Activated CD8-positive, alpha-beta T cell treated with anti-CD3 and anti-CD28 coated beads, Interleukin-2, amount 10 ng/mL, durations not matched to agents 7 days and 5 days (primary cell): ENCODE results near the gene SGO2. TPM values are rescaled to one million over a fixed set of nuclear protein-coding genes. Genes with fewer than 3 reads are reported as not detected.
A peak's percentile ranks its signal among the peaks of the same experiment; 100 is the strongest.

Experiments used
- ATAC-seq: fragments of 150-1000 bp; cut with Tn5 transposase; one replicate; pipeline ENCODE4 v1.10.0; 2021; ENCODE audit warnings: moderate library complexity
- CTCF ChIA-PET: fragments of 350-600 bp; sonication (Branson Sonifier 250); formaldehyde crosslinking; loops from one replicate; lab custom pipeline; 2021; ENCODE audit warnings: antibody characterized with exemption; lab: Charles Lee
- POLR2A ChIA-PET: fragments of 350-600 bp; sonication (Branson Sonifier 250); formaldehyde crosslinking; loops from one replicate; lab custom pipeline; 2021; ENCODE audit warnings: antibody characterized with exemption; lab: Charles Lee
- DNase-seq: peaks from one replicate; pipeline ENCODE4 v3.0.0-alpha.2; 2020
- H3K27ac Mint-ChIP-seq: one replicate; pipeline ENCODE4 v1.8.0; 2021; ENCODE audit warnings: mild to moderate bottlenecking, mixed read lengths
- H3K27me3 Mint-ChIP-seq: one replicate; pipeline ENCODE4 v1.8.0; 2021; ENCODE audit warnings: low read depth, mixed read lengths
- H3K36me3 Mint-ChIP-seq: one replicate; pipeline ENCODE4 v1.8.0; 2021; ENCODE audit warnings: low read depth, mixed read lengths
- H3K4me1 Mint-ChIP-seq: one replicate; pipeline ENCODE4 v1.8.0; 2021; ENCODE audit warnings: low read depth, mixed read lengths
- H3K4me3 Mint-ChIP-seq: one replicate; pipeline ENCODE4 v1.8.0; 2021; ENCODE audit warnings: mild to moderate bottlenecking, mixed read lengths
- H3K9me3 Mint-ChIP-seq: one replicate; pipeline ENCODE4 v1.8.0; 2022; ENCODE audit warnings: mixed read lengths; ENCODE audit not compliant: insufficient read depth
- total RNA-seq, 2 experiments: library from RNA; stranded (reverse); gene quantifications; one replicate each; pipeline ENCODE4 v1.2.3, GENCODE V29; 2021

SGO2 gene
- total RNA-seq, 2 experiments from 2014 or later, result 54.4 to 56.5 TPM

DNA sequence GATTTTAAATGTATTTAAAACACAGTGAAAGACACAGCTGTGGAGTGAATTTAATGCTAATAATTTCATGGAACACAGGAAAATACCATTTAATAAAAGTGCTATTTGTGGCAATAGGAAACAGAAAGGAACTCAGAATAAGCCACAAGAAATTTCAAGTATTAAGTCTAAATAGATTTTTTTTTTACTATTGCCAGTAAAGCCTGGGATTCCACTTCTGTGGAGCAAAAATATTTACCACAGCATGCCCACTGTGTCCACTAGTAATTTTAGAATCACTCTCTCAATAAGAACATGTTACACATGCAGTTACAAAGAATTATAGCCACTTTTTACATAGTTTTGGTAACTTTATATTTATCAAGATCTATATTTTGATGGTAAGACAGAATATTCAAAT lies 33.4 kb upstream of the SGO2 start:
- DNase-seq (no peak), ATAC-seq (no peak)
- ChIA-PET POLR2A (interaction anchor here (1.7 kb wide), 1 partner anchor 17 kb away, joined by 5 read pairs; the partner anchor contains the start of gene KCTD18), CTCF (interaction anchor here (1.1 to 2.8 kb wide), 4 partner anchors 10 to 513 kb away, joined by 4 to 32 read pairs (median 4); partner anchors contain the start of gene KCTD18)
- Mint-ChIP-seq H3K9me3 (no peaks in the 10 kb centered on the region), H3K36me3 (peaks cover 49% of the 10 kb centered on the region), H3K27me3 (no peaks in the 10 kb centered on the region), H3K4me3 (no peak overlapping the region), H3K4me1 (no peaks in the 10 kb centered on the region), H3K27ac (no peak overlapping the region)

DNA sequence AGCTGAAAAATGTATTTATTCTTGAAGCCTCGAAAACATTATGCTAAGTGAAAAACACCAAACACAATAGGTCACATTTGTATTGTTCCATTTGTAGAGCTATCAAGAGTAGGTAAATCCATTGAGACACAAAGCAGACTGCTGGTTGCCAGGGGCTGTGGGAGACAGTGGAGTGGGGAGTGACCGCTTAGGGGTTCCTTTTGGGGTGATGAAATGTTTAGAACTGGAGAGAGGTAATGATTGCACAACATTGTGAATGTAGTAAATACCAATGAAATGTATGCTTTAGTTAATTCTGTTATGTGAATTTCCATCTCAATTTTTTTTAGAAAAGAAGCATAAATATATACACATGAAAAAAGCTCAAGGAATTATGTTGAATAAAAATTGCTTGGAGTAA lies 32.0 kb upstream of the SGO2 start:
- CTCF ChIA-PET, result interaction anchor here (2.8 kb wide), 1 partner anchor 11 kb away, joined by 32 read pairs; no protein-coding TSS in a partner anchor
- no peak overlapping the region for H3K27ac Mint-ChIP-seq
- no peak overlapping the region for H3K4me3 Mint-ChIP-seq
- DNase-seq (no peak), ATAC-seq (no peak)
- H3K4me1 Mint-ChIP-seq, result no peaks in the 10 kb centered on the region
- no peaks in the 10 kb centered on the region for H3K27me3 Mint-ChIP-seq
- peaks cover 56% of the 10 kb centered on the region for H3K36me3 Mint-ChIP-seq
- H3K9me3 Mint-ChIP-seq, result no peaks in the 10 kb centered on the region
- POLR2A ChIA-PET, result interaction anchor here (1.7 kb wide), 1 partner anchor 16 kb away, joined by 5 read pairs; the partner anchor contains the start of gene KCTD18

DNA sequence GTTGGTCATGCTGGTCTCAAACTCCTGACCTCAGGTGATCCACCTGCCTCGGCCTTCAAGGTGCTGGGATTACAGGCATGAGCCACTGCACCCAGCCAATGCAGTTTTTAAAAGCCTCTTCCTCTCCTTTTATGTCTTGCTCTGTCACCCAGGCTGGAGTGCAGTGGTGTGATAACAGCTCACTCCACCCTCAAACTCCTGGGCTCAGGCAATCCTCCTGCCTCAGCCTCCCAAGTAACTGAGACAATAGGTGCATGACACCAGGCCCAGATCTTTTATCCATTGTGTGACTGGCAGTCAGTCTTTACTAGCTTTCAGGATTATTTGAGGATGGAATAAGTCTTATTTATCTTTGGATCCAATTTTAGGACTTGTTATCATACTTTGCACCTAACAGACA lies 29.3 kb upstream of the SGO2 start:
- ChIA-PET POLR2A (no interaction called here), CTCF (interaction anchor here (1.1 to 4.9 kb wide), 2 partner anchors 10 to 15 kb away, joined by 5 to 25 read pairs; no protein-coding TSS in a partner anchor)
- Mint-ChIP-seq H3K4me3 (no peak overlapping the region), H3K27me3 (no peaks in the 10 kb centered on the region), H3K36me3 (peaks cover 42% of the 10 kb centered on the region), H3K4me1 (no peaks in the 10 kb centered on the region), H3K27ac (no peak overlapping the region), H3K9me3 (no peaks in the 10 kb centered on the region)
- ATAC-seq (no peak), DNase-seq (no peak)

- Mint-ChIP-seq H3K27me3 (no peaks in the 10 kb centered on the region), H3K27ac (no peak overlapping the region), H3K4me3 (no peak overlapping the region), H3K36me3 (peaks cover 39% of the 10 kb centered on the region), H3K4me1 (no peaks in the 10 kb centered on the region), H3K9me3 (no peaks in the 10 kb centered on the region)
- DNase-seq, result no peak
- ChIA-PET CTCF (interaction anchor here (1.2 to 4.9 kb wide), 2 partner anchors 13 to 16 kb away, joined by 7 to 25 read pairs; no protein-coding TSS in a partner anchor), POLR2A (no interaction called here)
- no peak for ATAC-seq
Measured at GRCh38 chr2:200498402-200499162, 27.4 kb upstream of the SGO2 start.

GRCh38 chr2:200502196-200502595 lies 23.8 kb upstream of the SGO2 start:
- ChIA-PET POLR2A (interaction anchor here (0.7 kb wide), 1 partner anchor 156 kb away, joined by 3 read pairs; no protein-coding TSS in a partner anchor), CTCF (no interaction called here)
- no peak overlapping the region for H3K4me3 Mint-ChIP-seq
- no peaks in the 10 kb centered on the region for H3K4me1 Mint-ChIP-seq
- no peak overlapping the region for H3K27ac Mint-ChIP-seq
- peaks cover 38% of the 10 kb centered on the region for H3K36me3 Mint-ChIP-seq
- H3K27me3 Mint-ChIP-seq, result no peaks in the 10 kb centered on the region
- no peak for ATAC-seq
- no peaks in the 10 kb centered on the region for H3K9me3 Mint-ChIP-seq
- no peak for DNase-seq

GRCh38 chr2:200506679-200507078 lies 19.3 kb upstream of the SGO2 start:
- peaks cover 28% of the 10 kb centered on the region for H3K36me3 Mint-ChIP-seq
- no peaks in the 10 kb centered on the region for H3K27me3 Mint-ChIP-seq
- H3K4me3 Mint-ChIP-seq, result no peak overlapping the region
- peaks cover 18% of the 10 kb centered on the region for H3K4me1 Mint-ChIP-seq
- CTCF ChIA-PET, result no interaction called here
- POLR2A ChIA-PET, result no interaction called here
- no peak overlapping the region for H3K27ac Mint-ChIP-seq
- no peaks in the 10 kb centered on the region for H3K9me3 Mint-ChIP-seq
- no peak for ATAC-seq
- DNase-seq, result no peak

DNA sequence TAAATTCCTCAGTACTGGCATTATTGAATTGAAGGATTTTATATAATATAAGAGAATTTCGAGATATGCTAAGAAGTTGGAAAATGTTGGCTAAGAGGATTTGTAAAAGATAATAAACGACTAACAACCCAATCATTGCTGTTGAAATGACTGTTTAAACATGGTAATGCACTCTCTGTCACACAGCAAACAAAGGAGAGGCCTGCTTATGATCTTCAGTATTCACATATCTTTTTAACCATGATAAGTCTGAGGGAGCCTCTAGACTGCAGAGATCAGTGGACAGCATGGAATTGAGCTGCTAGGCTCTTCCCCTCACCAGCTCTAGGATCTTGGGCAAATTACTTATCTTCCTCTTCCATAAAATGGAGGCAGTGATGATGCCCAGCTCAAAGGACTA lies 18.8 kb upstream of the SGO2 start:
- peaks cover 25% of the 10 kb centered on the region for H3K36me3 Mint-ChIP-seq
- no peak overlapping the region for H3K4me3 Mint-ChIP-seq
- ChIA-PET CTCF (no interaction called here), POLR2A (no interaction called here)
- no peak for ATAC-seq
- H3K27ac Mint-ChIP-seq, result no peak overlapping the region
- H3K4me1 Mint-ChIP-seq, result peaks cover 18% of the 10 kb centered on the region
- no peak for DNase-seq
- H3K9me3 Mint-ChIP-seq, result no peaks in the 10 kb centered on the region
- no peaks in the 10 kb centered on the region for H3K27me3 Mint-ChIP-seq

DNA sequence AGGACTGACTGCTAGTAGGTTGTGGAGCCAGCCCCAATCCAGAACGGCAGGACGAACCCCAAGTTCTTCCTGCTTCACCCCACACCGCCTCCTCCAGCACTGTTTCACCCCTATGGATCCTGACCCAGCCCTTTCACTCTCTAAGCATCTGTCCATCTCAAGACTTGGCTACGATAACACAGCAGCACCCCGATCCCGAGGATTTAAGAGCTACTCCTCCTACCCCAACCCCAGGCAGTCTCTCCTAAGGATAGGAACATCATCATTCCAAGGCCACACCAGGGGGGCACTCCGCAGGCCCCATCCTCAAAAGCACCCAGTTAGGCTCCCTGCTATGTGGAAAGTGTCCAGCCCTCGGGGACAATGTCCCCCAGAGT lies 16.8 kb upstream of the SGO2 start:
- H3K27ac Mint-ChIP-seq, result peak overlapping the region; percentile 93
- ATAC-seq (no peak), DNase-seq (no peak)
- ChIA-PET POLR2A (interaction anchor here (1.3 to 2.1 kb wide), 2 partner anchors 16 to 17 kb away, joined by 5 to 11 read pairs; partner anchors contain the start of gene SGO2), CTCF (interaction anchor here (0.6 to 1.7 kb wide), 13 partner anchors 10 to 188 kb away, joined by 3 to 12 read pairs (median 4); partner anchors contain the start of gene SGO2)
- peaks cover 18% of the 10 kb centered on the region for H3K4me1 Mint-ChIP-seq
- H3K27me3 Mint-ChIP-seq, result no peaks in the 10 kb centered on the region
- H3K9me3 Mint-ChIP-seq, result no peaks in the 10 kb centered on the region
- H3K4me3 Mint-ChIP-seq, result peak overlapping the region; percentile 96
- peaks cover 14% of the 10 kb centered on the region for H3K36me3 Mint-ChIP-seq

GRCh38 chr2:200509612-200510433 lies 16.2 kb upstream of the SGO2 start, which contains the start of gene KCTD18:
TSS of gene KCTD18 (minus strand) at chr2:200510068. CDS start at chr2:200507016, 3,052 bp downstream.
- Mint-ChIP-seq H3K4me1 (peaks cover 20% of the 10 kb centered on the region), H3K27me3 (no peaks in the 10 kb centered on the region), H3K27ac (peak within 1 kb of the TSS; percentile 93), H3K9me3 (no peaks in the 10 kb centered on the region), H3K36me3 (peaks cover 12% of the 10 kb centered on the region), H3K4me3 (peak within 1 kb of the TSS; percentile 96)
- CTCF ChIA-PET, result interaction anchor here (0.6 to 1.7 kb wide), 14 partner anchors 10 to 188 kb away, joined by 3 to 12 read pairs (median 4); partner anchors contain the start of gene SGO2
- POLR2A ChIA-PET, result interaction anchor here (1.3 to 2.1 kb wide), 2 partner anchors 16 kb away, joined by 5 to 11 read pairs; partner anchors contain the start of gene SGO2
- ATAC-seq, result peak; percentile 99
- DNase-seq, result peak; percentile 93

GRCh38 chr2:200515155-200515554 lies 10.9 kb upstream of the SGO2 start:
- peak; percentile 15 for ATAC-seq
- peaks cover 9% of the 10 kb centered on the region for H3K27me3 Mint-ChIP-seq
- no peaks in the 10 kb centered on the region for H3K36me3 Mint-ChIP-seq
- no peak for DNase-seq
- H3K27ac Mint-ChIP-seq, result no peak overlapping the region
- no peak overlapping the region for H3K4me3 Mint-ChIP-seq
- H3K9me3 Mint-ChIP-seq, result peaks cover 4% of the 10 kb centered on the region
- ChIA-PET POLR2A (interaction anchor here (1.8 kb wide), 1 partner anchor 11 kb away, joined by 6 read pairs; the partner anchor contains the start of gene SGO2), CTCF (interaction anchor here (0.7 to 1.3 kb wide), 3 partner anchors 12 to 532 kb away, joined by 3 read pairs; no protein-coding TSS in a partner anchor)
- H3K4me1 Mint-ChIP-seq, result peaks cover 15% of the 10 kb centered on the region

GRCh38 chr2:200523158-200523557 lies 2.8 kb upstream of the SGO2 start:
- no peak overlapping the region for H3K27ac Mint-ChIP-seq
- CTCF ChIA-PET, result interaction anchor here (0.9 to 1.6 kb wide), 3 partner anchors 10 to 42 kb away, joined by 3 to 5 read pairs (median 4); partner anchors contain the start of gene KCTD18
- H3K27me3 Mint-ChIP-seq, result peaks cover 10% of the 10 kb centered on the region
- no peaks in the 10 kb centered on the region for H3K9me3 Mint-ChIP-seq
- ATAC-seq, result no peak
- peaks cover 20% of the 10 kb centered on the region for H3K4me1 Mint-ChIP-seq
- no peak for DNase-seq
- no peak overlapping the region for H3K4me3 Mint-ChIP-seq
- H3K36me3 Mint-ChIP-seq, result peaks cover 14% of the 10 kb centered on the region
- POLR2A ChIA-PET, result no interaction called here
